ENCODE results near the gene SPIN1.

- no peak for TF ChIP-seq CTCF (IDR thresholded peaks at IDR 0.05; ENCODE audit: insufficient read depth, low read length, poor library complexity, severe bottlenecking)
- no peak for TF ChIP-seq EZH2phosphoT487 (conservative IDR thresholded peaks at IDR 0.05; ENCODE audit: low read length)
These were observed 72.5 kb downstream of the SPIN1 start for GRCh38 chr9:88460587-88461332.

All from SU-DHL-6 (cell line).